IMR-90 (cell line): Measurements from ENCODE around the gene DPP8.

Experiments
- MAFK ChIP-seq: IDR thresholded peaks from 2 replicates; pipeline ENCODE4 v1.6.1; 2012; ENCODE audit warnings: low read depth, low read length, improper control_type of control experiment
- MXI1 ChIP-seq: IDR thresholded peaks from 2 replicates; pipeline ENCODE4 v1.6.1; 2012; ENCODE audit warnings: low read depth, mild to moderate bottlenecking, low read length, moderate library complexity, borderline replicate concordance
- POLR2A ChIP-seq: IDR thresholded peaks from 2 replicates; pipeline ENCODE4 v1.6.1; 2012; ENCODE audit warnings: mild to moderate bottlenecking, low read depth, low read length
- TF ChIP-seq, protein P1 (sequence below): conservative IDR thresholded peaks from 2 replicates; pipeline ENCODE4 v1.5.1; 2012; ENCODE audit warnings: mild to moderate bottlenecking, low read depth, low read length, improper control_type of control experiment

DNA sequence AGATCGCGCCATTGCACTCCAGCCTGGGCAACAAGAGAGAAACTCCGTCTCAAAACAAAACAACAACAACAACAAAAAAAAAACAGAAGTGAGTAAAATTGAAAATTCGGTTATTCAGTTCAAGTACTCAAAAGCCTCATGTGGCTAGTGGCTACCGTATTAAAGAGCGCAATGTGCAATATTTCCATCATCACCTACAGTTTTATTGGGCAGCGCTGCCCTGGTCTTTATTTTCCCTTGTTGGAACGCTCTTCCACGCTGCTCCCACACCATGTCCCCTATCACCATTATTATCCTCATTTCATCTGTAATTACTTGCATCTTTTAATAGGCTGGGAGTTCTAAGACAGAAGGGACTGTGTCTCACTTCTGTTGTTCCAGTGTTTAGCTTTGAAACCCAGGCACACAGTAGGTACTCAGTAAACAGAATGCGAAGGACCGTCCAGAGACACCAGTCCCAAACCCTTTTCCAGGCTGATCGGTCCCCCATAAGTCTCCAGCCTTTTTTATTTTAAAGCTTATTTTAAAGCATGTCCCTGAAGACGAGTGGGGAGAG lies 12.4 kb upstream of the DPP8 start:
- TF ChIP-seq, protein P1, sequence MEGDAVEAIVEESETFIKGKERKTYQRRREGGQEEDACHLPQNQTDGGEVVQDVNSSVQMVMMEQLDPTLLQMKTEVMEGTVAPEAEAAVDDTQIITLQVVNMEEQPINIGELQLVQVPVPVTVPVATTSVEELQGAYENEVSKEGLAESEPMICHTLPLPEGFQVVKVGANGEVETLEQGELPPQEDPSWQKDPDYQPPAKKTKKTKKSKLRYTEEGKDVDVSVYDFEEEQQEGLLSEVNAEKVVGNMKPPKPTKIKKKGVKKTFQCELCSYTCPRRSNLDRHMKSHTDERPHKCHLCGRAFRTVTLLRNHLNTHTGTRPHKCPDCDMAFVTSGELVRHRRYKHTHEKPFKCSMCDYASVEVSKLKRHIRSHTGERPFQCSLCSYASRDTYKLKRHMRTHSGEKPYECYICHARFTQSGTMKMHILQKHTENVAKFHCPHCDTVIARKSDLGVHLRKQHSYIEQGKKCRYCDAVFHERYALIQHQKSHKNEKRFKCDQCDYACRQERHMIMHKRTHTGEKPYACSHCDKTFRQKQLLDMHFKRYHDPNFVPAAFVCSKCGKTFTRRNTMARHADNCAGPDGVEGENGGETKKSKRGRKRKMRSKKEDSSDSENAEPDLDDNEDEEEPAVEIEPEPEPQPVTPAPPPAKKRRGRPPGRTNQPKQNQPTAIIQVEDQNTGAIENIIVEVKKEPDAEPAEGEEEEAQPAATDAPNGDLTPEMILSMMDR = no peak
- TF ChIP-seq MAFK (no peak), POLR2A (no peak), MXI1 (no peak)
